Neural progenitor cell (in vitro differentiated cells): Measurements from ENCODE around the gene CXCL14.

Source experiments
- EZH2 ChIP-seq: fragments of 200-600 bp; sonication (generic); IDR thresholded peaks from 2 replicates; pipeline ENCODE4 v1.6.1; 2017; ENCODE audit warnings: antibody characterized with exemption, mild to moderate bottlenecking, moderate library complexity
- TF ChIP-seq, protein P1 (sequence below): fragments of 200-600 bp; sonication (generic); IDR thresholded peaks from 2 replicates; pipeline ENCODE4 v1.5.1; 2017; ENCODE audit warnings: antibody characterized with exemption, mild to moderate bottlenecking

DNA sequence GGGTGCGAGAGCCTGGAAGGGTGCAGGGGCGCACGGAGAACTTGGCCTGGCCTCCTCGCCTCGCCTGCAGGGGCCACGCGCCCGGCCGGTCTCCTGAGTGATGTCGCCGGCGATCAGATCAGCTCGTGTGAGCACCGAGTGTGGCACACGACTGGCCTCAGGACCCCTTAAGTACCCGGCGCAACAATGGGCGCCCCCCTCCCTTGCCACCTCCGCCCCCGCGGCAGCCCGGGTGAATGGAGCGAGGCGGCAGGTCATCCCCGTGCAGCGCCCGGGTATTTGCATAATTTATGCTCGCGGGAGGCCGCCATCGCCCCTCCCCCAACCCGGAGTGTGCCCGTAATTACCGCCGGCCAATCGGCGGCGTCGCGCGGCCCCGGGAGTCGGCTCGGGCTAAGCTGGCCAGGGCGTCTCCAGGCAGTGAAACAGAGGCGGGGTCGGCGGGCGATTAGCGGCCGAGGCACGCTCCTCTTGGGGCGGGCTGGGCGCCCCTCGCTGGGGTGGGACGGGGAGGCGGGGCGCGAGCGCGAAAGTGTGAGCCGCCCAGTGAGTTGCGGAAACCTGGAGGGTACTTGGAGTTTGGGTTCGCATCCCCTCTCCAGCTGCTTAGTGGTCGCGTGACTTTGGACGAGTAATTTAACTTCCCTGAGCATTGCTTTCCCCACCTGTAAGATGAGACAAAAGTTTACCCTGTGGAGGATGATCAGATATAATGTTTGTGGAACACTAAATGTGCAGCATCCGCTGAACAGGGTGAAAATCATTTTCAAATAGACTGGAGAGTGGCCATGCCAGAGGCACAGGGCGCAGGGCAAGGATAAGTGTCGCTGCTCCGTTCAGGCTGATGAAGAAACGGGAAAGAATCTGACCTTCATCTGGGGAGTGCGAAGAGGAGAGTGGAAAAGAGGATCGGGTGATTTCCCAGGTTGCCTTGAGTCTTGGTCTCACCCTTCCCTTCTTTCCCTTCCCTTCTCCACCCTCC, 42.7 kb downstream of the CXCL14 start, which contains the start of gene NEUROG1:
- TF ChIP-seq, protein P1, sequence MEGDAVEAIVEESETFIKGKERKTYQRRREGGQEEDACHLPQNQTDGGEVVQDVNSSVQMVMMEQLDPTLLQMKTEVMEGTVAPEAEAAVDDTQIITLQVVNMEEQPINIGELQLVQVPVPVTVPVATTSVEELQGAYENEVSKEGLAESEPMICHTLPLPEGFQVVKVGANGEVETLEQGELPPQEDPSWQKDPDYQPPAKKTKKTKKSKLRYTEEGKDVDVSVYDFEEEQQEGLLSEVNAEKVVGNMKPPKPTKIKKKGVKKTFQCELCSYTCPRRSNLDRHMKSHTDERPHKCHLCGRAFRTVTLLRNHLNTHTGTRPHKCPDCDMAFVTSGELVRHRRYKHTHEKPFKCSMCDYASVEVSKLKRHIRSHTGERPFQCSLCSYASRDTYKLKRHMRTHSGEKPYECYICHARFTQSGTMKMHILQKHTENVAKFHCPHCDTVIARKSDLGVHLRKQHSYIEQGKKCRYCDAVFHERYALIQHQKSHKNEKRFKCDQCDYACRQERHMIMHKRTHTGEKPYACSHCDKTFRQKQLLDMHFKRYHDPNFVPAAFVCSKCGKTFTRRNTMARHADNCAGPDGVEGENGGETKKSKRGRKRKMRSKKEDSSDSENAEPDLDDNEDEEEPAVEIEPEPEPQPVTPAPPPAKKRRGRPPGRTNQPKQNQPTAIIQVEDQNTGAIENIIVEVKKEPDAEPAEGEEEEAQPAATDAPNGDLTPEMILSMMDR: no peak
- peak; percentile 79 for TF ChIP-seq EZH2
